Activated CD8-positive, alpha-beta T cell treated with anti-CD3 and anti-CD28 coated beads for 36 hours (primary cell): ENCODE data around the gene THY1. TPM values are rescaled to one million over a fixed set of nuclear protein-coding genes. Genes with fewer than 3 reads are reported as not detected.
"Not testable (repeated sequence)": the region's sequence is repeated elsewhere in the genome, so short reads cannot be mapped to it uniquely, and the experiment has no call there.

ENCODE experiments used
- ATAC-seq: fragments of 200-7000 bp; cut with Tn5 transposase; one replicate; pipeline ENCODE4 v1.10.0; 2021; ENCODE audit warnings: mild to moderate bottlenecking, moderate library complexity
- CTCF ChIA-PET: fragments of 350-600 bp; sonication (Branson Sonifier 250); formaldehyde crosslinking; loops from one replicate; lab custom pipeline; 2021; ENCODE audit warnings: antibody characterized with exemption; lab: Charles Lee
- POLR2A ChIA-PET: fragments of 350-600 bp; sonication (Branson Sonifier 250); formaldehyde crosslinking; loops from one replicate; lab custom pipeline; 2021; ENCODE audit warnings: antibody characterized with exemption; lab: Charles Lee
- DNase-seq: peaks from one replicate; pipeline ENCODE4 v3.0.0-alpha.2; 2020
- H3K27ac Mint-ChIP-seq: one replicate; pipeline ENCODE4 v1.8.0; 2021; ENCODE audit warnings: mild to moderate bottlenecking, mixed read lengths
- H3K27me3 Mint-ChIP-seq: one replicate; pipeline ENCODE4 v1.8.0; 2021; ENCODE audit warnings: mixed read lengths
- H3K36me3 Mint-ChIP-seq: one replicate; pipeline ENCODE4 v1.8.0; 2021; ENCODE audit warnings: low read depth, mixed read lengths
- H3K4me1 Mint-ChIP-seq: one replicate; pipeline ENCODE4 v1.8.0; 2021; ENCODE audit warnings: low read depth, mixed read lengths
- H3K4me3 Mint-ChIP-seq: one replicate; pipeline ENCODE4 v1.8.0; 2021; ENCODE audit warnings: mild to moderate bottlenecking, moderate library complexity, mixed read lengths
- H3K9me3 Mint-ChIP-seq: one replicate; pipeline ENCODE4 v1.8.0; 2021; ENCODE audit warnings: mixed read lengths
- intact Hi-C: fragments of 100-400 bp; cut with micrococcal nuclease; formaldehyde crosslinking; loops from one replicate; pipeline ENCODE4 v1.10.0; 2022
- total RNA-seq, 2 experiments: library from RNA; stranded (reverse); gene quantifications; one replicate each; pipeline ENCODE4 v1.2.3, GENCODE V29; 2021
- TF ChIP-seq, protein P1 (sequence below): fragments of 200-600 bp; IDR thresholded peaks from one replicate; pipeline ENCODE4 v1.8.0; 2022; ENCODE audit warnings: antibody characterized with exemption, mild to moderate bottlenecking

Gene THY1
- total RNA-seq, 2 experiments from 2014 or later, result 0.18 to 0.40 TPM

- Mint-ChIP-seq H3K4me1 (no peaks in the 10 kb centered on the region), H3K36me3 (no peaks in the 10 kb centered on the region), H3K4me3 (no peak overlapping the region), H3K9me3 (no peaks in the 10 kb centered on the region), H3K27ac (no peak overlapping the region), H3K27me3 (peaks cover 8% of the 10 kb centered on the region)
- intact Hi-C loops, result no loop called here
- TF ChIP-seq, protein P1, sequence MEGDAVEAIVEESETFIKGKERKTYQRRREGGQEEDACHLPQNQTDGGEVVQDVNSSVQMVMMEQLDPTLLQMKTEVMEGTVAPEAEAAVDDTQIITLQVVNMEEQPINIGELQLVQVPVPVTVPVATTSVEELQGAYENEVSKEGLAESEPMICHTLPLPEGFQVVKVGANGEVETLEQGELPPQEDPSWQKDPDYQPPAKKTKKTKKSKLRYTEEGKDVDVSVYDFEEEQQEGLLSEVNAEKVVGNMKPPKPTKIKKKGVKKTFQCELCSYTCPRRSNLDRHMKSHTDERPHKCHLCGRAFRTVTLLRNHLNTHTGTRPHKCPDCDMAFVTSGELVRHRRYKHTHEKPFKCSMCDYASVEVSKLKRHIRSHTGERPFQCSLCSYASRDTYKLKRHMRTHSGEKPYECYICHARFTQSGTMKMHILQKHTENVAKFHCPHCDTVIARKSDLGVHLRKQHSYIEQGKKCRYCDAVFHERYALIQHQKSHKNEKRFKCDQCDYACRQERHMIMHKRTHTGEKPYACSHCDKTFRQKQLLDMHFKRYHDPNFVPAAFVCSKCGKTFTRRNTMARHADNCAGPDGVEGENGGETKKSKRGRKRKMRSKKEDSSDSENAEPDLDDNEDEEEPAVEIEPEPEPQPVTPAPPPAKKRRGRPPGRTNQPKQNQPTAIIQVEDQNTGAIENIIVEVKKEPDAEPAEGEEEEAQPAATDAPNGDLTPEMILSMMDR, result peak; percentile 50
- ATAC-seq (peak; percentile 51), DNase-seq (peak; percentile 42)
- ChIA-PET CTCF (interaction anchor here (1.0 to 1.6 kb wide), 3 partner anchors 9 to 54 kb away, joined by 3 to 5 read pairs (median 5); no protein-coding TSS in a partner anchor), POLR2A (no interaction called here)
Measured at GRCh38 chr11:119389611-119390254, 33.2 kb downstream of the THY1 start.

GRCh38 chr11:119388103-119388502 is 34.9 kb downstream of the THY1 start:
- POLR2A ChIA-PET, result no interaction called here
- H3K4me3 Mint-ChIP-seq, result no peak overlapping the region
- H3K27me3 Mint-ChIP-seq, result peaks cover 2% of the 10 kb centered on the region
- no peak overlapping the region for H3K27ac Mint-ChIP-seq
- no peaks in the 10 kb centered on the region for H3K9me3 Mint-ChIP-seq
- intact Hi-C loops, result no loop called here
- H3K4me1 Mint-ChIP-seq, result no peaks in the 10 kb centered on the region
- ATAC-seq, result no peak
- no peaks in the 10 kb centered on the region for H3K36me3 Mint-ChIP-seq
- CTCF ChIA-PET, result interaction anchor here (2.6 kb wide), 1 partner anchor 87 kb away, joined by 11 read pairs; no protein-coding TSS in a partner anchor
- TF ChIP-seq, protein P1, result no peak
- DNase-seq, result no peak

DNA sequence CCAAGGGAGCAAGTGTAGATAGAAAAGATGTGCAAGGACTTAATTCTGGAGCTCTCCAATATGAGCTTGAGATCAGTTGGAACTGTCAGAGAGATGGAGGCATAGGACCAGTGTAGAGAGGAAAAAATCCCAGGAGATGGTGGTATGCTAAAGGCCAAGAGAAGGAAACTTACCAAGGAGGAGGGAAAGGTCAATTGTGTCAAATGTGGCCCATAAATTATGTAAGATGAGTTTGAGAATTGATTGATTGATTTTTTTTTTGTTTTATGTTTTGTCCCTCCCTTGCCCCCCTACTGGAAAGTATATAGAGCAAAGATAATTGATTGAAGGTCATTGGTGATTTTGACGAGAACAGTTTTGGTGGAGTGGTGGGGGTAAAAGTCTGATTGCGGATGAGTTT is 38.6 kb downstream of the THY1 start:
- POLR2A ChIA-PET, result no interaction called here

DNA sequence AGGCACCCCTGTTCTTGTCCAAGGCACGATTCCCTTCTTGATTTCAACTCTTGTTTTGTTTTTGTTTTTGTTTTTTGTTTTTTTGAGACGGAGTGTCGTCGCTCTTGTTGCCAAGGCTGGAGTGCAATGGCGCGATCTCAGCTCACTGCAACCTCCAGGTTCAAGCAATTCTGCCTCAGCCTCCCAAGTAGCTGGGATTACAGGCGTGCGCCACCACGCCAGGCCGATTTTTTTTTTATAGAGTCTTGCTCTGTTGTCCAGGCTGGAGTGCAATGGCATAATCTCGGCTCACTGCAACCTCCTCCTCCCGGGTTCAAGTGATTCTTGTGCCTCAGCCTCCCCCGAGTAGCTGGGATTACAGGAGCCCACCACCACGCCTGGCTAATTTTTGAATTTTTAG is 40.5 kb downstream of the THY1 start:
- H3K27me3 Mint-ChIP-seq, H3K4me3 Mint-ChIP-seq, H3K9me3 Mint-ChIP-seq, POLR2A ChIA-PET, H3K4me1 Mint-ChIP-seq, H3K36me3 Mint-ChIP-seq, intact Hi-C loops, H3K27ac Mint-ChIP-seq, ATAC-seq, DNase-seq: not testable (repeated sequence)
- CTCF ChIA-PET, result interaction anchor here (0.6 to 15.0 kb wide), 14 partner anchors 9 to 93 kb away, joined by 3 to 241 read pairs (median 5); no protein-coding TSS in a partner anchor

More for the DNA sequence above, 38.6 kb downstream of the THY1 start:
- Mint-ChIP-seq H3K27me3 (no peaks in the 10 kb centered on the region), H3K4me1 (peaks cover 7% of the 10 kb centered on the region), H3K9me3 (no peaks in the 10 kb centered on the region), H3K4me3 (no peak overlapping the region), H3K27ac (no peak overlapping the region), H3K36me3 (no peaks in the 10 kb centered on the region)
- ATAC-seq (no peak), DNase-seq (no peak)
- TF ChIP-seq, protein P1, result no peak
- intact Hi-C loops, result no loop called here
- CTCF ChIA-PET, result interaction anchor here (0.9 to 15.0 kb wide), 5 partner anchors 25 to 91 kb away, joined by 3 to 241 read pairs (median 4); no protein-coding TSS in a partner anchor

- intact Hi-C loops, result no loop called here
- no peaks in the 10 kb centered on the region for H3K36me3 Mint-ChIP-seq
- no peak for ATAC-seq
- no peaks in the 10 kb centered on the region for H3K27me3 Mint-ChIP-seq
- ChIA-PET POLR2A (interaction anchor here (0.6 to 1.8 kb wide), 3 partner anchors 9 to 26 kb away, joined by 3 to 4 read pairs (median 3); no protein-coding TSS in a partner anchor), CTCF (interaction anchor here (0.8 to 15.0 kb wide), 16 partner anchors 8 to 93 kb away, joined by 3 to 241 read pairs (median 5); partner anchors contain the start of gene C1QTNF5)
- H3K9me3 Mint-ChIP-seq, result no peaks in the 10 kb centered on the region
- DNase-seq, result no peak
- H3K4me3 Mint-ChIP-seq, result no peak overlapping the region
- H3K27ac Mint-ChIP-seq, result no peak overlapping the region
- TF ChIP-seq, protein P1, result no peak
- peaks cover 7% of the 10 kb centered on the region for H3K4me1 Mint-ChIP-seq
Measured at GRCh38 chr11:119382101-119382500, 40.9 kb downstream of the THY1 start.
